Bronchial epithelial cell (primary cell): ENCODE data around the gene NHS. TPM values are rescaled to one million over a fixed set of nuclear protein-coding genes. Genes with fewer than 3 reads are reported as not detected.

ENCODE experiments used
- DNase-seq: peaks from one replicate; pipeline ENCODE4 v3.0.0-alpha.2; 2010; ENCODE audit warnings: low read depth
- FAIRE-seq: peaks from 2 replicates; lab custom pipeline; 2011; peaks lifted over from hg19 to GRCh38; lab: Jason Lieb, UNC
- H3K27me3 ChIP-seq: 2 replicates; pipeline ENCODE4 v1.5.1; 2011; ENCODE audit warnings: low read length; ENCODE audit not compliant: control insufficient read depth, insufficient read depth
- H3K36me3 ChIP-seq: 2 replicates; pipeline ENCODE4 v1.5.1; 2011; ENCODE audit warnings: low read length; ENCODE audit not compliant: control insufficient read depth, insufficient read depth
- H3K4me3 ChIP-seq: 2 replicates; pipeline ENCODE4 v1.5.1; 2011; ENCODE audit warnings: mild to moderate bottlenecking, low read depth, low read length, control low read depth
- total RNA-seq: library from RNA; depleted of rRNA; stranded (reverse); fragments of >200 nt; gene quantifications from 2 replicates; pipeline ENCODE4 v1.2.1, GENCODE V29; 2014
- TF ChIP-seq, protein P1 (sequence below): IDR thresholded peaks from 2 replicates; pipeline ENCODE4 v1.5.1; 2011; ENCODE audit warnings: mild to moderate bottlenecking, moderate library complexity, low read length, control low read depth, inconsistent platforms; ENCODE audit not compliant: insufficient read depth, severe bottlenecking

NHS gene
- total RNA-seq, 1 donor from 2014 or later: 0.79 TPM

DNA sequence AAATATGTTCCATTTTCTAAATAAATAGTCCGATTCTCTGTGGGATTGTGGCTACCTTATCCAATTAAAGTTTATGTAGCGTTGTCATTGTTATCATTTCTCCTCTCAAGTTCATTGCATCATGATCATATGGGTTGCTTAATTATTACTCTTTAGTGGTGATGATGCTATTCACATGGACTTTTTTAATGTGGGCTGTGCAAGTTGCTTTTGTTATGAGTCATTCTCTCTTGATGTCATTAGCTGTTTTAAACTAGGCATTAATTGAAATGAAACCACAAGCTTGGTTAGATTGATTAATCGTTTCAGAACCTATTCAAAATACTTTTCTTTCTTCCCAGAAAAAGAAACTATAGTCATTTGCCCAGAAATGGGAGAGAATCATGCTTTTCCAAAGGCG is 38.2 kb downstream of the NHS start:
- Histone ChIP-seq H3K36me3 (no peaks in the 10 kb centered on the region), H3K27me3 (no peaks in the 10 kb centered on the region), H3K4me3 (no peak overlapping the region)
- DNase-seq (peak; percentile 90), FAIRE-seq (no peak)
- TF ChIP-seq, protein P1, sequence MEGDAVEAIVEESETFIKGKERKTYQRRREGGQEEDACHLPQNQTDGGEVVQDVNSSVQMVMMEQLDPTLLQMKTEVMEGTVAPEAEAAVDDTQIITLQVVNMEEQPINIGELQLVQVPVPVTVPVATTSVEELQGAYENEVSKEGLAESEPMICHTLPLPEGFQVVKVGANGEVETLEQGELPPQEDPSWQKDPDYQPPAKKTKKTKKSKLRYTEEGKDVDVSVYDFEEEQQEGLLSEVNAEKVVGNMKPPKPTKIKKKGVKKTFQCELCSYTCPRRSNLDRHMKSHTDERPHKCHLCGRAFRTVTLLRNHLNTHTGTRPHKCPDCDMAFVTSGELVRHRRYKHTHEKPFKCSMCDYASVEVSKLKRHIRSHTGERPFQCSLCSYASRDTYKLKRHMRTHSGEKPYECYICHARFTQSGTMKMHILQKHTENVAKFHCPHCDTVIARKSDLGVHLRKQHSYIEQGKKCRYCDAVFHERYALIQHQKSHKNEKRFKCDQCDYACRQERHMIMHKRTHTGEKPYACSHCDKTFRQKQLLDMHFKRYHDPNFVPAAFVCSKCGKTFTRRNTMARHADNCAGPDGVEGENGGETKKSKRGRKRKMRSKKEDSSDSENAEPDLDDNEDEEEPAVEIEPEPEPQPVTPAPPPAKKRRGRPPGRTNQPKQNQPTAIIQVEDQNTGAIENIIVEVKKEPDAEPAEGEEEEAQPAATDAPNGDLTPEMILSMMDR: no peak

DNA sequence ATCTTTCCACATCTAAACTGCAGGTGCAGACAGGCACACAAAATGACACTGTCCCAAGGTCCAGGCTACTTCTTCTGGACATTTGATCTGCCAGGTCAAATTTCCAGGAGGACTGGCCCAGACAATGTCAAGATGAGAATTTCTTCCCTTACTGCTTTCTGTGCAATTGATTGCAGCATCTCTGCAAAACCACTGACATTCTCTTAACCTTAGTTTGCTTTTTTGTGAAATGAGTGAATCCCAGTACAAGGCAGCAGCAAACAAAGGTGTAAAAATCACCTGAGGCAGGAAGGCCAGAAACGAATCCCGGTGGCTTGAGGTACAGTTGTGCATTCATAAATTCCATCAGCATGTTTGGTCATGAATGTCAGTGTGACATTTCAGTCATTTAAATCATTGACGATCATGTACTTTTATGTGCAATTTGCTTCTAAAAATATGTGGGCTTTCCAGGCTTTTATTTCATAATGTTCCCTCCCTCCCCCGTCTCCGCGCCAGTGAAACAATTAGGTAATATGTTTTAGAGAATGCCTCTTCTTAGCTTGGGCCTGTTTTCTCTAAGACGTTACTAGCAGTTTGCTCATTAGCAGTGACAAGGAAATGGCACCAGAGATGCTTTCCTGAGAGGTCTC is 39.1 kb downstream of the NHS start:
- peak; percentile 64 for DNase-seq
- TF ChIP-seq, protein P1: no peak
- Histone ChIP-seq H3K27me3 (no peaks in the 10 kb centered on the region), H3K4me3 (no peak overlapping the region), H3K36me3 (no peaks in the 10 kb centered on the region)
- peak; percentile 92 for FAIRE-seq

DNA sequence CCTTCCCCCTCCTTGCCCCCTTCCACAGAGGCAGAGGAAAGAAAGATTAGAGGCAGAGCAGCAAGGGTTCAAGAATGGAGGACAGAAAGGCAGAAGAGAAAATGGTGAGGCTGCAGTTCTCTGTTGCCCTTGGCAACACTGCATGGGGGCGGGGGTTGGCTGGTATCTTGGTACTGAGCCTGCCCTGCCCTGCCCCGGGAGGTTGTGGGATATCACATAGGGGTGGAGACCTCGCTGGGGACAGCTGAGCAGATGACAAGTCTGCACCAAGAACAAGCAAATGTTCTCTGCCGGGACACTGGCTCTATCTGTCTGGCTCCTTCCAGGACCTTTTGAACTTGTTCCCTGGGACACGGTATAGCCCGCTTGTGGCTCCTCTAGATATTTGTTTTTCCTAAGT is 39.8 kb downstream of the NHS start:
- FAIRE-seq (peak; percentile 23), DNase-seq (no peak)
- TF ChIP-seq, protein P1: no peak
- Histone ChIP-seq H3K4me3 (no peak overlapping the region), H3K27me3 (no peaks in the 10 kb centered on the region), H3K36me3 (no peaks in the 10 kb centered on the region)

DNA sequence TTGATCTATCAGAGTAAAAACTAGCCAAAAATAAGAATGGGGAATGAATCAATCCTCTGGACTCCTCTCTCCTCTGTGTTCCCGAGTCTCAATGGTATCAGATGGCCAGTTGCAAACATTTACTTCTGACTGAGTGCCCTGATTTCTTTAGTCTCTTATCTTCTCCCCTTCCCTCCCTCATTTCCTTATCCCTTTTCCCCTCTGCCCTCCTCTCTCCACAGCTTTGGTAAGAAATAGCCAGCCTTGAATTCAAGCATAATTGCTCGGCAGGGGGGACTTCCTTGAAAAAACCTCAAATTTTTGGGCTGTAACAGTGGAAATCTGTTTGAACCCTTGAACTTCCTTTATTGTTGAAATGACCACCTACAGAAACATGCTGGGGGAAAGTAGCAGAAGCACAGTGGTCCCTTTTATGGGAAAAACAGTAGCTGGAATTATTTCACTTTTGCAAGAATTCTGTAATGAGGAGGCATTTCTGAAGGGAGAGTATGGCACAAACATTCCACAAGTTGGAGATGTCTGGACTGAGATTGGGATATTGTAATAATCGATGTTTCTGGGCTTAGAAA is 40.3 kb downstream of the NHS start:
- TF ChIP-seq, protein P1: no peak
- FAIRE-seq (no peak), DNase-seq (no peak)
- Histone ChIP-seq H3K27me3 (no peaks in the 10 kb centered on the region), H3K36me3 (no peaks in the 10 kb centered on the region), H3K4me3 (no peak overlapping the region)

DNA sequence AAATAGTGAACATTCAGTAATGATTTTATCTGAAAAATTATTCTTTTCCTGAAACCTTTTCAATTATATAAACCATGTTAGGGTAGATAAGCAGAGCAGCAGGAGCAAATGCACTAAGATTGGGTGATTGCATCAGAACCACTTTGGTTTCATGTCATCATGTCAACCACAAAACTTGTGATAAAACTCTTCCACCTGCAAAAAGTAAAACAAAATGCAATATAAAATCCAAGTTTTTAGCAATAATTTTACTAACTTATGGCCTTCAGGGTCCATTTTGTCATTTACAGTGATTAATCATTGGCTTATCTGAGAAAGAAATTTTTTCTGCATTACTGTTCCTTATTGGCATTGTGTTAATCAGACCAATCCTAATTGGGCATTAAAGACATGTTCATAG is 42.4 kb downstream of the NHS start:
- no peak overlapping the region for H3K4me3 ChIP-seq
- FAIRE-seq: no peak
- no peak for DNase-seq
- TF ChIP-seq, protein P1: no peak
- H3K36me3 ChIP-seq: no peaks in the 10 kb centered on the region
- H3K27me3 ChIP-seq: no peaks in the 10 kb centered on the region
